GM23338 (cell line): ENCODE data around the gene KLF14. TPM values are rescaled to one million over a fixed set of nuclear protein-coding genes. Genes with fewer than 3 reads are reported as not detected.

ENCODE experiments used
- ATAC-seq: fragments of 200-7000 bp; cut with Tn5 transposase; 3 replicates; pipeline ENCODE4 v1.9.1; 2020
- DNase-seq: peaks from one replicate; pipeline ENCODE4 v3.0.0-alpha.2; 2015; ENCODE audit warnings: low spot score
- H2AFZ ChIP-seq: fragments of 200-600 bp; sonication (generic); 2 replicates; pipeline ENCODE4 v1.8.0; 2016; ENCODE audit warnings: antibody characterized with exemption, mild to moderate bottlenecking, moderate library complexity
- H3F3A ChIP-seq: fragments of 200-600 bp; sonication (generic); replicated peaks from 2 replicates; pipeline ENCODE4 v1.8.0; 2017; ENCODE audit warnings: antibody characterized with exemption, mixed run types, low read depth
- H3K27ac ChIP-seq: fragments of 200-600 bp; sonication (generic); 2 replicates; pipeline ENCODE4 v1.6.1; 2016; ENCODE audit warnings: low read depth
- H3K27me3 ChIP-seq: fragments of 200-600 bp; sonication (generic); 2 replicates; pipeline ENCODE4 v1.8.0; 2016; ENCODE audit warnings: mild to moderate bottlenecking, mixed run types, moderate library complexity; ENCODE audit not compliant: insufficient read depth
- H3K36me3 ChIP-seq: fragments of 200-600 bp; sonication (generic); 2 replicates; pipeline ENCODE4 v1.8.0; 2016; ENCODE audit warnings: mild to moderate bottlenecking; ENCODE audit not compliant: insufficient read depth
- H3K4me1 ChIP-seq: fragments of 200-600 bp; sonication (generic); 2 replicates; pipeline ENCODE4 v1.8.0; 2016; ENCODE audit warnings: mild to moderate bottlenecking, moderate library complexity; ENCODE audit not compliant: insufficient read depth
- H3K4me2 ChIP-seq: fragments of 200-600 bp; sonication (generic); 2 replicates; pipeline ENCODE4 v1.7.1; 2017; ENCODE audit warnings: mixed run types
- H3K4me3 ChIP-seq: fragments of 200-600 bp; sonication (generic); 2 replicates; pipeline ENCODE4 v1.6.1; 2016; ENCODE audit warnings: mixed run types
- H3K79me2 ChIP-seq: fragments of 200-600 bp; sonication (generic); replicated peaks from 2 replicates; pipeline ENCODE4 v1.8.0; 2017; ENCODE audit warnings: mild to moderate bottlenecking; ENCODE audit not compliant: insufficient read depth
- H3K9me2 ChIP-seq: fragments of 200-600 bp; sonication (generic); 2 replicates; pipeline ENCODE4 v1.8.0; 2017; ENCODE audit not compliant: insufficient read depth
- H4K20me1 ChIP-seq: fragments of 200-600 bp; sonication (generic); replicated peaks from 2 replicates; pipeline ENCODE4 v1.8.0; 2017; ENCODE audit warnings: mild to moderate bottlenecking; ENCODE audit not compliant: insufficient read depth
- H3K27ac Mint-ChIP-seq: 2 replicates; pipeline ENCODE4 v1.8.0; 2020; ENCODE audit warnings: inconsistent platforms, mild to moderate bottlenecking, moderate library complexity, mixed read lengths
- H3K27me3 Mint-ChIP-seq: 3 replicates; pipeline ENCODE4 v1.8.0; 2022; ENCODE audit warnings: low read depth, mild to moderate bottlenecking, moderate library complexity, mixed read lengths, inconsistent platforms; ENCODE audit not compliant: insufficient read depth, poor library complexity
- H3K36me3 Mint-ChIP-seq: 3 replicates; pipeline ENCODE4 v1.8.0; 2021; ENCODE audit warnings: low read depth, mild to moderate bottlenecking, inconsistent platforms, moderate library complexity, mixed read lengths
- H3K4me1 Mint-ChIP-seq: 3 replicates; pipeline ENCODE4 v1.8.0; 2020; ENCODE audit warnings: mild to moderate bottlenecking, inconsistent platforms, mixed read lengths
- H3K4me3 Mint-ChIP-seq: 3 replicates; pipeline ENCODE4 v1.8.0; 2021; ENCODE audit warnings: moderate library complexity, mild to moderate bottlenecking, inconsistent platforms, mixed read lengths
- H3K9me3 Mint-ChIP-seq: 3 replicates; pipeline ENCODE4 v1.8.0; 2020; ENCODE audit warnings: moderate library complexity, mild to moderate bottlenecking, inconsistent platforms, mixed read lengths
- CREB1 ChIP-seq: fragments of 250-450 bp; sonication (Bioruptor Pico); IDR thresholded peaks from 2 replicates; pipeline ENCODE4 v1.5.0; 2020; ENCODE audit warnings: low read depth, mild to moderate bottlenecking, moderate library complexity
- EZH2 ChIP-seq: fragments of 200-600 bp; sonication (generic); IDR thresholded peaks from one replicate; pipeline ENCODE4 v1.8.0; 2017; ENCODE audit warnings: antibody characterized with exemption, mild to moderate bottlenecking, low read depth; ENCODE audit not compliant: unreplicated experiment
- EZH2phosphoT487 ChIP-seq: fragments of 200-600 bp; sonication (generic); IDR thresholded peaks from one replicate; pipeline ENCODE4 v1.8.1; 2018; ENCODE audit warnings: antibody characterized with exemption; ENCODE audit not compliant: unreplicated experiment
- JUNB ChIP-seq: IDR thresholded peaks from one replicate; pipeline ENCODE4 v1.6.1; 2016; ENCODE audit warnings: antibody characterized with exemption; ENCODE audit not compliant: unreplicated experiment
- NANOG ChIP-seq: IDR thresholded peaks from 2 replicates; pipeline ENCODE4 v1.6.1; 2016; ENCODE audit warnings: antibody characterized with exemption, borderline replicate concordance
- POLR2AphosphoS5 ChIP-seq: IDR thresholded peaks from 2 replicates; pipeline ENCODE4 v1.6.1; 2016; ENCODE audit warnings: antibody characterized with exemption, low read depth
- REST ChIP-seq: IDR thresholded peaks from one replicate; pipeline ENCODE4 v1.6.1; 2018; ENCODE audit warnings: antibody characterized with exemption; ENCODE audit not compliant: unreplicated experiment
- STAT1 ChIP-seq: IDR thresholded peaks from one replicate; pipeline ENCODE4 v1.6.1; 2016; ENCODE audit warnings: antibody characterized with exemption; ENCODE audit not compliant: unreplicated experiment
- ZNF114 ChIP-seq: fragments of 250-450 bp; sonication (Bioruptor Pico); IDR thresholded peaks from 2 replicates; pipeline ENCODE4 v1.5.0; 2020; ENCODE audit warnings: mild to moderate bottlenecking, moderate library complexity
- ZNF331 ChIP-seq: fragments of 250-450 bp; sonication (Bioruptor Pico); IDR thresholded peaks from 2 replicates; pipeline ENCODE4 v1.5.0; 2020; ENCODE audit warnings: low read depth, mild to moderate bottlenecking, moderate library complexity
- polyA plus RNA-seq: library from polyadenylated mRNA; unstranded; fragments of >200 nt; fragmentation: Nextera tagmentation; extraction: Ambion mirVana; gene quantifications from 2 replicates; pipeline ENCODE4 v1.2.1, GENCODE V29; 2016
- total RNA-seq: library from RNA; depleted of rRNA; stranded (reverse); fragments of >200 nt; shearing (Covaris generic); gene quantifications from 2 replicates; pipeline ENCODE4 v1.2.3, GENCODE V29; 2014
- TF ChIP-seq, protein P1 (sequence below), 2 experiments: fragments of 200-600 bp in 1 of 2; sonication (generic) in 1 of 2; conservative IDR thresholded peaks; 2 replicates each; pipeline versions ENCODE4 v1.5.1 to v1.6.1; 2016 to 2017; ENCODE audit warnings: antibody characterized with exemption in 2 of 2, low read depth in 2 of 2, mild to moderate bottlenecking in 2 of 2, moderate library complexity in 1 of 2
- TF ChIP-seq, protein P2 (sequence below): IDR thresholded peaks from 2 replicates; pipeline ENCODE4 v1.6.1; 2016; ENCODE audit warnings: antibody characterized with exemption

The KLF14 gene
- total and polyA plus RNA-seq, 2 experiments from 2014 or later = not detected

- TF ChIP-seq, protein P1, sequence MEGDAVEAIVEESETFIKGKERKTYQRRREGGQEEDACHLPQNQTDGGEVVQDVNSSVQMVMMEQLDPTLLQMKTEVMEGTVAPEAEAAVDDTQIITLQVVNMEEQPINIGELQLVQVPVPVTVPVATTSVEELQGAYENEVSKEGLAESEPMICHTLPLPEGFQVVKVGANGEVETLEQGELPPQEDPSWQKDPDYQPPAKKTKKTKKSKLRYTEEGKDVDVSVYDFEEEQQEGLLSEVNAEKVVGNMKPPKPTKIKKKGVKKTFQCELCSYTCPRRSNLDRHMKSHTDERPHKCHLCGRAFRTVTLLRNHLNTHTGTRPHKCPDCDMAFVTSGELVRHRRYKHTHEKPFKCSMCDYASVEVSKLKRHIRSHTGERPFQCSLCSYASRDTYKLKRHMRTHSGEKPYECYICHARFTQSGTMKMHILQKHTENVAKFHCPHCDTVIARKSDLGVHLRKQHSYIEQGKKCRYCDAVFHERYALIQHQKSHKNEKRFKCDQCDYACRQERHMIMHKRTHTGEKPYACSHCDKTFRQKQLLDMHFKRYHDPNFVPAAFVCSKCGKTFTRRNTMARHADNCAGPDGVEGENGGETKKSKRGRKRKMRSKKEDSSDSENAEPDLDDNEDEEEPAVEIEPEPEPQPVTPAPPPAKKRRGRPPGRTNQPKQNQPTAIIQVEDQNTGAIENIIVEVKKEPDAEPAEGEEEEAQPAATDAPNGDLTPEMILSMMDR (conservative IDR thresholded peaks at IDR 0.05; ENCODE audit: low read depth in 2 of 2) = no peak
- TF ChIP-seq NANOG (no peak), JUNB (no peak), POLR2AphosphoS5 (no peak), ZNF114 (CRISPR knock-in tag) (no peak), ZNF331 (CRISPR knock-in tag) (no peak)
Observed at GRCh38 chr7:130700760-130701159, 33.2 kb downstream of the KLF14 start (continued).

GRCh38 chr7:130699686-130700085, 34.3 kb downstream of the KLF14 start:
- peaks cover 4% of the 10 kb centered on the region for H3K27me3 Mint-ChIP-seq
- Histone ChIP-seq H4K20me1 (no peaks in the 10 kb centered on the region), H3F3A (no peaks in the 10 kb centered on the region), H3K4me3 (no peak overlapping the region), H2AFZ (no peak overlapping the region), H3K79me2 (no peaks in the 10 kb centered on the region), H3K4me2 (no peak overlapping the region), H3K9me2 (no peaks in the 10 kb centered on the region), H3K27me3 (no peaks in the 10 kb centered on the region), H3K4me1 (no peaks in the 10 kb centered on the region), H3K27ac (no peak overlapping the region), H3K36me3 (no peaks in the 10 kb centered on the region)
- ATAC-seq = no peak
- no peaks in the 10 kb centered on the region for H3K4me1 Mint-ChIP-seq
- DNase-seq = no peak
- H3K4me3 Mint-ChIP-seq = no peak overlapping the region
- H3K36me3 Mint-ChIP-seq = no peaks in the 10 kb centered on the region
- peaks cover 3% of the 10 kb centered on the region; the same call in 2 of the 3 replicates for H3K9me3 Mint-ChIP-seq
- H3K27ac Mint-ChIP-seq = no peak overlapping the region
- TF ChIP-seq EZH2phosphoT487 (no peak), NANOG (no peak), CREB1 (CRISPR knock-in tag) (no peak), ZNF114 (CRISPR knock-in tag) (no peak), EZH2 (no peak), ZNF331 (CRISPR knock-in tag) (no peak), REST (no peak), STAT1 (no peak), JUNB (no peak)
- TF ChIP-seq, protein P1 (conservative IDR thresholded peaks at IDR 0.05; ENCODE audit: low read depth in 2 of 2) = no peak
- TF ChIP-seq, protein P2, sequence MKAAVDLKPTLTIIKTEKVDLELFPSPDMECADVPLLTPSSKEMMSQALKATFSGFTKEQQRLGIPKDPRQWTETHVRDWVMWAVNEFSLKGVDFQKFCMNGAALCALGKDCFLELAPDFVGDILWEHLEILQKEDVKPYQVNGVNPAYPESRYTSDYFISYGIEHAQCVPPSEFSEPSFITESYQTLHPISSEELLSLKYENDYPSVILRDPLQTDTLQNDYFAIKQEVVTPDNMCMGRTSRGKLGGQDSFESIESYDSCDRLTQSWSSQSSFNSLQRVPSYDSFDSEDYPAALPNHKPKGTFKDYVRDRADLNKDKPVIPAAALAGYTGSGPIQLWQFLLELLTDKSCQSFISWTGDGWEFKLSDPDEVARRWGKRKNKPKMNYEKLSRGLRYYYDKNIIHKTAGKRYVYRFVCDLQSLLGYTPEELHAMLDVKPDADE = no peak
